Kidney glomerular epithelial cell (primary cell): ENCODE measurements around the gene IQCN.

ENCODE experiments used
- DNase-seq: peaks from one replicate; lab custom pipeline; 2025; lab: John Stamatoyannopoulos, UW

Gene IQCN

GRCh38 chr19:18274219-18274780, at the start of gene IQCN:
Gene IQCN, minus strand, starts transcription at chr19:18274452. Its CDS starts 4,974 bp downstream, at chr19:18269478.
- DNase-seq, result no peak

- DNase-seq, result peak; percentile 97
These were observed 48.7 kb upstream of the IQCN start, which contains the start of gene LSM4 for GRCh38 chr19:18322759-18323460. Gene LSM4, minus strand, starts transcription at chr19:18323076. Its CDS starts 56 bp downstream, at chr19:18323020.

- peak; percentile 28 for DNase-seq
These were observed 48.1 kb upstream of the IQCN start for GRCh38 chr19:18322318-18322758.

GRCh38 chr19:18321734-18322102, 47.5 kb upstream of the IQCN start:
- DNase-seq, result no peak

- no peak for DNase-seq
These were observed 46.8 kb upstream of the IQCN start for GRCh38 chr19:18320865-18321733.

GRCh38 chr19:18319591-18320135, 45.4 kb upstream of the IQCN start:
- no peak for DNase-seq

GRCh38 chr19:18317961-18318800, 43.9 kb upstream of the IQCN start:
- DNase-seq, result no peak

- DNase-seq, result no peak
These were observed 39.1 kb upstream of the IQCN start for GRCh38 chr19:18313398-18313797.

- DNase-seq, result no peak
These were observed 37.9 kb upstream of the IQCN start for GRCh38 chr19:18312092-18312534.

- DNase-seq, result no peak
These were observed 37.3 kb upstream of the IQCN start for GRCh38 chr19:18311502-18312091.

- no peak for DNase-seq
These were observed 36.7 kb upstream of the IQCN start for GRCh38 chr19:18310966-18311365.

- no peak for DNase-seq
These were observed 36.1 kb upstream of the IQCN start for GRCh38 chr19:18310118-18310909.

- DNase-seq, result no peak
These were observed 35.3 kb upstream of the IQCN start for GRCh38 chr19:18309525-18310064.

- DNase-seq, result no peak
These were observed 34.7 kb upstream of the IQCN start for GRCh38 chr19:18308948-18309325.

- DNase-seq, result no peak
These were observed 34.0 kb upstream of the IQCN start for GRCh38 chr19:18308051-18308947.

GRCh38 chr19:18307271-18307681, 33.0 kb upstream of the IQCN start:
- DNase-seq, result no peak

- DNase-seq, result no peak
These were observed 32.6 kb upstream of the IQCN start for GRCh38 chr19:18306888-18307260.

- DNase-seq, result no peak
These were observed 32.1 kb upstream of the IQCN start for GRCh38 chr19:18306209-18306887.
